B cell (primary cell): ENCODE data around the gene GABRG3.

Experiments used
- CTCF ChIP-seq: fragments of 200-600 bp; IDR thresholded peaks from one replicate; pipeline ENCODE4 v1.8.0; 2022; ENCODE audit warnings: antibody characterized with exemption, mild to moderate bottlenecking
- EZH2 ChIP-seq: IDR thresholded peaks from 2 replicates; pipeline ENCODE4 v1.6.1; 2012; ENCODE audit warnings: borderline replicate concordance, low read depth, mild to moderate bottlenecking, moderate library complexity, low read length; ENCODE audit not compliant: insufficient read depth, poor library complexity, severe bottlenecking

- TF ChIP-seq CTCF = no peak
- no peak for TF ChIP-seq EZH2
Observed at GRCh38 chr15:27027229-27027628, 56.2 kb downstream of the GABRG3 start.
